Mucosa of descending colon (tissue), 3 donors: ENCODE measurements around the gene LCT. TPM values are rescaled to one million over a fixed set of nuclear protein-coding genes. Genes with fewer than 3 reads are reported as not detected.

ENCODE experiments used
- ATAC-seq: fragments of 200-7000 bp; cut with Tn5 transposase; one replicate; pipeline ENCODE4 v1.9.1; 2020; ENCODE audit warnings: mild to moderate bottlenecking, moderate library complexity
- DNase-seq, 3 donors: peaks; one replicate each; pipeline ENCODE4 v3.0.0-alpha.2; 2020
- H3K36me3 ChIP-seq: fragments of 200-600 bp; one replicate; pipeline ENCODE4 v1.8.0; 2021; ENCODE audit warnings: low read depth, mild to moderate bottlenecking
- H3K4me1 ChIP-seq: fragments of 200-600 bp; one replicate; pipeline ENCODE4 v1.8.0; 2021; ENCODE audit warnings: low read depth, mild to moderate bottlenecking
- H3K4me3 ChIP-seq: fragments of 200-600 bp; one replicate; pipeline ENCODE4 v1.8.0; 2021; ENCODE audit warnings: mild to moderate bottlenecking
- H3K9me3 ChIP-seq: fragments of 200-600 bp; one replicate; pipeline ENCODE4 v1.8.0; 2021; ENCODE audit warnings: mild to moderate bottlenecking
- intact Hi-C, 2 donors: fragments of 100-400 bp; cut with DNase I in 1 of 2; cut with micrococcal nuclease in 1 of 2; formaldehyde crosslinking; loops; one replicate each; pipeline versions ENCODE4 v1.11.0 to v1.11.1; 2022; cut with DNase I, micrococcal nuclease
- total RNA-seq, 3 donors: library from RNA; stranded (reverse); fragmentation: NEBNext Ultra II Directional in 2 of 3; extraction: Animal tissue kit (Norgen Biotek cat#: 25700) in 2 of 3; gene quantifications; one replicate each; pipeline versions ENCODE4 v1.2.1 to v1.2.4, GENCODE V29; 2021 to 2023
- TF ChIP-seq, protein P1 (sequence below): fragments of 200-600 bp; IDR thresholded peaks from one replicate; pipeline ENCODE4 v1.8.0; 2022; ENCODE audit warnings: antibody characterized with exemption, mild to moderate bottlenecking
- donor health status: DM: no; HTN: no; CAD: no; lungs with moderate emphysema.
- donor health status: DM: no; HTN: no; CAD: no.
- donor health status: DM: no; HTN: yes; CAD: no.

Gene LCT
- total RNA-seq, 3 donors from 2014 or later = 0.09 to 0.19 (median 0.09) TPM

DNA sequence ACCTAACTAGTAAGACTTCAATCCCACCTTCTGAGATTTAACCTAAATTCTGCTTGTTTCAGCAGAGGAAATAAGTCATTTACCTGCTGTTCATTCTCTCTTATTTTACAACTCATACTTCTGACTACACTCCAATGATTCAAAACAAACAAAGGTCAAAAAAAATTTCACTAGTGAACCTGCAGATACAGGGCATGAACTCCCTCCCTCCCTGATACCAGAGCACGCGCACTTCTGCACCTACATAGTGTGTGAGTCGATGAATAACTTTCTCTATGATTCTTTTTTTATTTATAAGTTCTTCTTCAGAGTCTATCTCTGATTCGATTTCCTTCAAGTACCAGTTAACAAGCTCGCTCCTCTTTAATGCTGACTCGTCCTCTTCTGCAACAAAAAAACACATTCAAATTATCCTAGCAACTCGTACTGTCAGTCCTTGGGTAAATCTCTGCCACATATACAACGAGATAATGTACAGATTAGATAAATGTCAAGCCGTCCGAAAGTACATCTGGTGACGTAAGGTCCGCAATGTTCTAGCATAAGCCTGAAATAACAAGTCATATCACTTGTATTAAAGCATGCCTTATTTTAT lies 7.4 kb upstream of the LCT start:
- TF ChIP-seq, protein P1, sequence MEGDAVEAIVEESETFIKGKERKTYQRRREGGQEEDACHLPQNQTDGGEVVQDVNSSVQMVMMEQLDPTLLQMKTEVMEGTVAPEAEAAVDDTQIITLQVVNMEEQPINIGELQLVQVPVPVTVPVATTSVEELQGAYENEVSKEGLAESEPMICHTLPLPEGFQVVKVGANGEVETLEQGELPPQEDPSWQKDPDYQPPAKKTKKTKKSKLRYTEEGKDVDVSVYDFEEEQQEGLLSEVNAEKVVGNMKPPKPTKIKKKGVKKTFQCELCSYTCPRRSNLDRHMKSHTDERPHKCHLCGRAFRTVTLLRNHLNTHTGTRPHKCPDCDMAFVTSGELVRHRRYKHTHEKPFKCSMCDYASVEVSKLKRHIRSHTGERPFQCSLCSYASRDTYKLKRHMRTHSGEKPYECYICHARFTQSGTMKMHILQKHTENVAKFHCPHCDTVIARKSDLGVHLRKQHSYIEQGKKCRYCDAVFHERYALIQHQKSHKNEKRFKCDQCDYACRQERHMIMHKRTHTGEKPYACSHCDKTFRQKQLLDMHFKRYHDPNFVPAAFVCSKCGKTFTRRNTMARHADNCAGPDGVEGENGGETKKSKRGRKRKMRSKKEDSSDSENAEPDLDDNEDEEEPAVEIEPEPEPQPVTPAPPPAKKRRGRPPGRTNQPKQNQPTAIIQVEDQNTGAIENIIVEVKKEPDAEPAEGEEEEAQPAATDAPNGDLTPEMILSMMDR = no peak
- DNase-seq (no peak), ATAC-seq (no peak)
- intact Hi-C loops = no loop called here
- Histone ChIP-seq H3K36me3 (no peaks in the 10 kb centered on the region), H3K4me3 (no peak overlapping the region), H3K4me1 (peaks cover 6% of the 10 kb centered on the region), H3K9me3 (no peaks in the 10 kb centered on the region)

DNA sequence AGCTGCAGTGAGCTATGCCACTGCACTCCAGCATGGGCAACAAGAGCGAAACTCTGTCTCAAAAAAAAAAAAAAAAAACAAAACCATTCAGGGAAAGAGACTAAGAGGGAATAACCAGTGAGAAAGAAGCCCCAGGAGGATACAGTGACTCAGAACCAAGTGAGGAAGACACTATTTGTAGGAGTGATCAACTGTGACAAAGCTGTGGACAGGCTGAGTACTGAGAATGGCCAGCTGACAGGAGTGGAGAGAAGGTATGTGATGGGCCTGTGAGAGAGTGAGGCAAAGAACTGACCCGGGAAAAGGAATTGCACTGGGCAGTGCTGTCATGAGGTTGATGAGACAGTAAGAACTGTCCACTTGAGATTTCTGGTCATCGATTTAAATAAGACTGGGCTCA lies 6.7 kb upstream of the LCT start:
- no peak overlapping the region for H3K4me3 ChIP-seq
- no peak for DNase-seq
- no peak for ATAC-seq
- H3K36me3 ChIP-seq = no peaks in the 10 kb centered on the region
- TF ChIP-seq, protein P1 = no peak
- peaks cover 6% of the 10 kb centered on the region for H3K4me1 ChIP-seq
- H3K9me3 ChIP-seq = no peaks in the 10 kb centered on the region
- intact Hi-C loops = no loop called here

DNA sequence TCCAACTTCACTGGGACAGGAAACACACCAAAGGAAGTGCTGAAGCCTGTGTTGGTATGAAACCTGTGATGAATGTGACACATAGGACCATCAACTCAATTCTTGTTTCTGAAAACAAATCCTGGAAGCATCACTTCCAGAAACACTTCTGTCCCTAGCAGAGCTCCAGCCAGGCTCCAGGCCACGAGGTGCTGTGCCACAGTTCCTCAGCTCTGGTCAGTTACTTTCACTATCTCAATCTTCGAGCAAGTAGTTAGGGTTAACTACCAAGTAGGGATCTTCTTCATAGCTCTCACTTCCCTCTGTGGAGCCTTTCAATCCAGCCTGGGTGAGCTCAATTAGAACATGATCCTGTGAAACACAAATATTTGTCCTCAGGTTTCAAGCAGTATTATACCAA lies 3.6 kb upstream of the LCT start:
- peak; percentile 76 for ATAC-seq

DNA sequence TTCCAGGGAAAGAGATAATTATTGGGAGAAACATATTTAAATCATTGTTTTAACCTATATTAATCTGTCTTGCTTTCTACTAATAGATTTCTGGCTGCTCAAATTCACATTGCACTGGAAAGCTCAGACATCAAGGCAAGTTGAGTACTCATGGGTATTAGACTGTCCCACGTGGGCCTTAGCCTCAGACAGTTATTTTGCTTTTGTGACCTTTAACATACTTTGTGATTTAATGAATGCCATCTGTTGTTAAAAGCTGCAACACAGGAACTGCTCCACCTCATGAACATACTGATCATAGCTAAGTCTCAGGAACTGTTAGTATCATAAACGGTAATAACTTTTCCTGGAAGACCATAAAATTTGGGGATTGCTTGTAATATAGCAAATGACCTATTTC lies 2.7 kb upstream of the LCT start:
- DNase-seq (peak in 1 of 3 donors; percentile 21), ATAC-seq (peak; percentile 90)
- intact Hi-C loops = no loop called here
- Histone ChIP-seq H3K36me3 (no peaks in the 10 kb centered on the region), H3K9me3 (no peaks in the 10 kb centered on the region), H3K4me3 (no peak overlapping the region), H3K4me1 (peaks cover 6% of the 10 kb centered on the region)
- TF ChIP-seq, protein P1 = no peak

More for the DNA sequence above, 3.6 kb upstream of the LCT start:
- no peak overlapping the region for H3K4me3 ChIP-seq
- TF ChIP-seq, protein P1 = no peak
- H3K4me1 ChIP-seq = peaks cover 6% of the 10 kb centered on the region
- DNase-seq = peak in 1 of 3 donors; percentile 20
- H3K36me3 ChIP-seq = no peaks in the 10 kb centered on the region
- H3K9me3 ChIP-seq = no peaks in the 10 kb centered on the region
- intact Hi-C loops = no loop called here

DNA sequence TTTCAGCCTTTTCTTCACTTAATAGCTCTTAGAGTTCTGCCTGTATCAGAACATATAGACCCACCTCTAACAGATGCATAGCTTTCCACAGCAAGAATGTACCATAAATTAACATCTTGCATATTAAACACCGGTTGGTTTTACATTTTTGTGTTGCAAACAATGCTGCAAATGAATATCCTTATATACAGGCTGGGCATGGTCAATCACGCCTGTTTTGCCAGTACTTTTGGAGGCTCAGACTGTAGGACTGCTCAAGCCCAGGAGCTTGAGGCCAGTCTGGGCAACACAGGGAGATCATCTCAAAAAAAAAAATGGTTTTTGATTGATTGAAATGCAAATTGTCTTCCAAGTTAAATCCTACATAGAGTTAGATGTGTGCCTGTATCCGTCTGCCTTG lies 1.5 kb upstream of the LCT start:
- Histone ChIP-seq H3K4me3 (no peak overlapping the region), H3K9me3 (no peaks in the 10 kb centered on the region), H3K4me1 (peaks cover 6% of the 10 kb centered on the region), H3K36me3 (no peaks in the 10 kb centered on the region)
- ATAC-seq = no peak
- DNase-seq = no peak
- TF ChIP-seq, protein P1 = no peak
- intact Hi-C loops = no loop called here

DNA sequence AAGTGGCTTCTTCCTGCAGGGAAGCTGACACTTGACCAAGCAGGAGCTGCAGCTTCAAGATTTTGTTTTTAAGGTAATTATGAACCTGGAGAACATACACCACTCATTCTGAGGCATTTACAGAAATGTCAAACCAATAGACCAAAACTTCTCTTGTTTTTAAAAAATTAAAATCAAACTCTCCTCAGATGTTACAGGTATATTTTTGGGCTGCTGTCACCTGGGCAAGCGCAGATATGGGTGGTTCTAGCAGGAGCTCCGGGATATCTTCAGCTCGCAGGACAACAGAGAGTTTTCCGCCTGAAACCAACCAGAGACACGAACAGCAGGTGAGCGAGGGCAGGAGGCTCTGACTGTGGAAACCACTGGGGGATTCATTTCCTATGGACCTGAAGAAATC lies 4.1 kb downstream of the LCT start:
- Histone ChIP-seq H3K4me3 (no peak overlapping the region), H3K4me1 (no peaks in the 10 kb centered on the region), H3K36me3 (no peaks in the 10 kb centered on the region), H3K9me3 (no peaks in the 10 kb centered on the region)
- TF ChIP-seq, protein P1 = no peak
- ATAC-seq (no peak), DNase-seq (no peak)
- intact Hi-C loops = no loop called here
